HL-60 (cell line): ENCODE data around the gene STAG3.

Source experiments
- DNase-seq, 2 experiments: peaks; one replicate each; pipeline ENCODE4 v3.0.0-alpha.2; 2010 to 2020; ENCODE audit warnings: low read depth in 1 of 2, low spot score in 1 of 2
- H3K27ac ChIP-seq: fragments of 250-450 bp; sonication (Bioruptor Pico); replicated peaks from 2 replicates; pipeline ENCODE4 v1.5.1; 2020; ENCODE audit warnings: mild to moderate bottlenecking, moderate library complexity
- H3K27me3 ChIP-seq: fragments of 250-450 bp; sonication (Bioruptor Pico); 2 replicates; pipeline ENCODE4 v1.5.1; 2021; ENCODE audit warnings: mild to moderate bottlenecking, moderate library complexity; ENCODE audit not compliant: insufficient read depth, poor library complexity, severe bottlenecking
- H3K4me3 ChIP-seq: replicated peaks from 2 replicates; pipeline ENCODE4 v1.5.1; 2011; ENCODE audit warnings: mild to moderate bottlenecking, control low read depth, low read length; ENCODE audit not compliant: insufficient read depth
- CTCF ChIP-seq: IDR thresholded peaks from one replicate; pipeline ENCODE4 v1.5.1; 2011; ENCODE audit warnings: low read length, control low read depth, inconsistent platforms; ENCODE audit not compliant: insufficient read depth
- GABPA ChIP-seq: IDR thresholded peaks from 2 replicates; pipeline ENCODE4 v1.6.1; 2012; ENCODE audit warnings: low read depth
- POLR2AphosphoS5 ChIP-seq: IDR thresholded peaks from 2 replicates; pipeline ENCODE4 v1.6.1; 2012; ENCODE audit warnings: low read depth
- REST ChIP-seq: IDR thresholded peaks from 2 replicates; pipeline ENCODE4 v1.6.1; 2012; ENCODE audit warnings: low read depth; ENCODE audit not compliant: insufficient replicate concordance
- SPI1 ChIP-seq: IDR thresholded peaks from 2 replicates; pipeline ENCODE4 v1.6.1; 2012; ENCODE audit warnings: low read depth, mild to moderate bottlenecking, borderline replicate concordance

Gene STAG3

GRCh38 chr7:100154651-100155491 is 22.8 kb upstream of the STAG3 start:
- peak in 1 of 2 experiments; percentile 25 for DNase-seq
- Histone ChIP-seq H3K27me3 (no peaks in the 10 kb centered on the region), H3K27ac (no peak overlapping the region), H3K4me3 (no peak overlapping the region)
- TF ChIP-seq POLR2AphosphoS5, result no peak; the same call in 1 of the 2 replicates

- H3K27ac ChIP-seq, result no peak overlapping the region; the same call in 1 of the 2 replicates
- DNase-seq, result peak in 1 of 2 experiments; percentile 15
- TF ChIP-seq SPI1 (no peak), GABPA (no peak), POLR2AphosphoS5 (no peak), CTCF (no peak), REST (no peak)
- H3K27me3 ChIP-seq, result no peaks in the 10 kb centered on the region
- H3K4me3 ChIP-seq, result no peak overlapping the region
Measured at GRCh38 chr7:100155553-100156317, 22.0 kb upstream of the STAG3 start.

GRCh38 chr7:100156331-100157068 is 21.2 kb upstream of the STAG3 start:
- peak; percentile 59 to 68 for DNase-seq
- no peaks in the 10 kb centered on the region for H3K27me3 ChIP-seq
- H3K4me3 ChIP-seq, result peak overlapping the region; percentile 79; the same call in 1 of the 2 replicates
- H3K27ac ChIP-seq, result peak overlapping the region; percentile 21
- TF ChIP-seq REST, result no peak
- TF ChIP-seq CTCF, result no peak
- TF ChIP-seq SPI1, result peak; percentile 7; the same call in 1 of the 2 replicates
- TF ChIP-seq POLR2AphosphoS5, result peak; percentile 18; the same call in 1 of the 2 replicates
- no peak for TF ChIP-seq GABPA

- TF ChIP-seq CTCF (no peak), REST (peak; percentile 39)
- H3K27ac ChIP-seq, result peak overlapping the region; percentile 21
- DNase-seq, result no peak
- peak overlapping the region; percentile 79 for H3K4me3 ChIP-seq
- no peaks in the 10 kb centered on the region for H3K27me3 ChIP-seq
Measured at GRCh38 chr7:100157069-100157333, 20.7 kb upstream of the STAG3 start.
